ENCODE data around the gene TRPV2. TPM values are rescaled to one million over a fixed set of nuclear protein-coding genes. Genes with fewer than 3 reads are reported as not detected.
A peak's percentile ranks its signal among the peaks of the same experiment; 100 is the strongest.
"Not testable (repeated sequence)": the region's sequence is repeated elsewhere in the genome, so short reads cannot be mapped to it uniquely, and the experiment has no call there.

Gene TRPV2
- total RNA-seq, 5 donors from 2014 or later (not counting 1 experiment from before 2014, with no cell fraction given), result 91.3 to 127 (median 122) TPM

- DNase-seq (peak in 1 of 35 experiments; percentile 17), ATAC-seq (replicated peaks in 1 of 4) (peak; percentile 47 to 95 (median 90))
- ChIA-PET POLR2A (no interaction called here), CTCF (no interaction called here)
- no peak overlapping the region for H3K4me3 Mint-ChIP-seq
- peaks cover 0 to 11% of the 10 kb centered on the region in 2 experiments for H3K27me3 ChIP-seq (replicated peaks in 1 of 2; ENCODE audit: control insufficient read depth in 2 of 2, extremely low read depth in 1 of 2, insufficient read depth in 2 of 2, low read length in 1 of 2)
- H3K36me3 ChIP-seq (ENCODE audit: control insufficient read depth in 2 of 2, extremely low read depth in 1 of 2, insufficient read depth in 1 of 2, low read length in 1 of 2), result no peaks in the 10 kb centered on the region
- H3K4me1 ChIP-seq (ENCODE audit: control insufficient read depth in 1 of 2, extremely low read depth in 1 of 2, insufficient read depth in 2 of 2, low read length in 2 of 2), result peaks cover 0 to 5% of the 10 kb centered on the region in 2 experiments
- H3K9me3 ChIP-seq, result no peaks in the 10 kb centered on the region
- H3K4me1 Mint-ChIP-seq, result peaks cover 6 to 8% (median 7%) of the 10 kb centered on the region in 3 donors
- WGBS (ENCODE audit: insufficient coverage), result 47% methylated on average over 4 of the region's 9 CpGs
- H3K9me3 Mint-ChIP-seq, result no peaks in the 10 kb centered on the region
- peaks cover 0 to 6% of the 10 kb centered on the region in 2 donors for H3K27me3 Mint-ChIP-seq
- H3K36me3 Mint-ChIP-seq, result no peaks in the 10 kb centered on the region
- H3K27ac ChIP-seq (ENCODE audit: low read length), result no peak overlapping the region
- peak overlapping the region; percentile 24 to 58 for H3K27ac Mint-ChIP-seq
- H3K4me3 ChIP-seq (ENCODE audit: control insufficient read depth in 1 of 2, extremely low read depth in 1 of 2, low read length in 1 of 2), result no peak overlapping the region
Measured at GRCh38 chr17:16398270-16399267, 16.8 kb upstream of the TRPV2 start.

GRCh38 chr17:16403847-16404246, 11.5 kb upstream of the TRPV2 start:
- Histone ChIP-seq H3K4me1 (ENCODE audit: control insufficient read depth in 1 of 2, extremely low read depth in 1 of 2, insufficient read depth in 2 of 2, low read length in 2 of 2) (peaks cover 0 to 12% of the 10 kb centered on the region in 2 experiments), H3K27me3 (replicated peaks in 1 of 2; ENCODE audit: control insufficient read depth in 2 of 2, extremely low read depth in 1 of 2, insufficient read depth in 2 of 2, low read length in 1 of 2) (peaks cover 0 to 48% of the 10 kb centered on the region in 2 experiments)
- H3K4me3 ChIP-seq (ENCODE audit: control insufficient read depth in 1 of 2, extremely low read depth in 1 of 2, low read length in 1 of 2); CTCF ChIA-PET; H3K27ac ChIP-seq (ENCODE audit: low read length); H3K36me3 ChIP-seq (ENCODE audit: control insufficient read depth in 2 of 2, extremely low read depth in 1 of 2, insufficient read depth in 1 of 2, low read length in 1 of 2); H3K36me3 Mint-ChIP-seq; ATAC-seq (replicated peaks in 1 of 4); H3K9me3 ChIP-seq; H3K27ac Mint-ChIP-seq; DNase-seq; H3K9me3 Mint-ChIP-seq; H3K4me3 Mint-ChIP-seq; POLR2A ChIA-PET: not testable (repeated sequence)
- Mint-ChIP-seq H3K4me1 (peaks cover 4 to 13% (median 8%) of the 10 kb centered on the region in 3 donors), H3K27me3 (peaks cover 4 to 18% of the 10 kb centered on the region in 2 donors)
- 95% methylated on average over 6 of the region's 9 CpGs for WGBS (ENCODE audit: insufficient coverage)

- peak overlapping the region; percentile 52 to 77 for H3K4me3 ChIP-seq (ENCODE audit: control insufficient read depth in 1 of 2, extremely low read depth in 1 of 2, low read length in 1 of 2)
- H3K4me3 Mint-ChIP-seq, result peak overlapping the region; percentile 43 to 64 (median 60)
- peak in 1 of 35 experiments; percentile 11 for DNase-seq
Measured at GRCh38 chr17:16406742-16407674, 8.4 kb upstream of the TRPV2 start.

GRCh38 chr17:16407911-16408588, 7.3 kb upstream of the TRPV2 start:
- Histone ChIP-seq H3K36me3 (ENCODE audit: control insufficient read depth in 2 of 2, extremely low read depth in 1 of 2, insufficient read depth in 1 of 2, low read length in 1 of 2) (no peaks in the 10 kb centered on the region), H3K9me3 (no peaks in the 10 kb centered on the region), H3K27ac (ENCODE audit: low read length) (no peak overlapping the region), H3K27me3 (replicated peaks in 1 of 2; ENCODE audit: control insufficient read depth in 2 of 2, extremely low read depth in 1 of 2, insufficient read depth in 2 of 2, low read length in 1 of 2) (peaks cover 0 to 41% of the 10 kb centered on the region in 2 experiments), H3K4me1 (ENCODE audit: control insufficient read depth in 1 of 2, extremely low read depth in 1 of 2, insufficient read depth in 2 of 2, low read length in 2 of 2) (peaks cover 0 to 12% of the 10 kb centered on the region in 2 experiments), H3K4me3 (ENCODE audit: control insufficient read depth in 1 of 2, extremely low read depth in 1 of 2, low read length in 1 of 2) (no peak overlapping the region)
- DNase-seq (no peak), ATAC-seq (replicated peaks in 1 of 4) (no peak)
- peak overlapping the region; percentile 21 to 64 (median 35) for H3K4me3 Mint-ChIP-seq
- no peaks in the 10 kb centered on the region for H3K36me3 Mint-ChIP-seq
- ChIA-PET CTCF (no interaction called here), POLR2A (no interaction called here)
- no peaks in the 10 kb centered on the region for H3K9me3 Mint-ChIP-seq
- H3K4me1 Mint-ChIP-seq, result peaks cover 3 to 13% (median 8%) of the 10 kb centered on the region in 3 donors
- H3K27me3 Mint-ChIP-seq, result peaks cover 4 to 13% of the 10 kb centered on the region in 2 donors
- WGBS (ENCODE audit: insufficient coverage), result 73% methylated on average over 6 of the region's 14 CpGs
- no peak overlapping the region for H3K27ac Mint-ChIP-seq

More at GRCh38 chr17:16406742-16407674, 8.4 kb upstream of the TRPV2 start:
- Mint-ChIP-seq H3K9me3 (no peaks in the 10 kb centered on the region), H3K27me3 (peaks cover 4 to 13% of the 10 kb centered on the region in 2 donors), H3K4me1 (peaks cover 3 to 11% (median 8%) of the 10 kb centered on the region in 3 donors), H3K27ac (no peak overlapping the region), H3K36me3 (no peaks in the 10 kb centered on the region)
- POLR2A ChIA-PET, result interaction anchor here in 1 of 2 donors (0.6 kb wide), 1 partner anchor 26 kb away, joined by 10 read pairs; the partner anchor contains the start of gene UBB
- peak in 3 of 4 experiments; percentile 23 to 47 (median 45) for ATAC-seq (replicated peaks in 1 of 4)
- peaks cover 0 to 12% of the 10 kb centered on the region in 2 experiments for H3K4me1 ChIP-seq (ENCODE audit: control insufficient read depth in 1 of 2, extremely low read depth in 1 of 2, insufficient read depth in 2 of 2, low read length in 2 of 2)
- WGBS (ENCODE audit: insufficient coverage), result 6% methylated on average over 53 of the region's 67 CpGs
- no peaks in the 10 kb centered on the region for H3K36me3 ChIP-seq (ENCODE audit: control insufficient read depth in 2 of 2, extremely low read depth in 1 of 2, insufficient read depth in 1 of 2, low read length in 1 of 2)
- H3K27ac ChIP-seq (ENCODE audit: low read length), result no peak overlapping the region
- peaks cover 0 to 43% of the 10 kb centered on the region in 2 experiments for H3K27me3 ChIP-seq (replicated peaks in 1 of 2; ENCODE audit: control insufficient read depth in 2 of 2, extremely low read depth in 1 of 2, insufficient read depth in 2 of 2, low read length in 1 of 2)
- CTCF ChIA-PET, result no interaction called here
- H3K9me3 ChIP-seq, result no peaks in the 10 kb centered on the region

GRCh38 chr17:16417399-16417798, 2.0 kb downstream of the TRPV2 start:
- no peaks in the 10 kb centered on the region for H3K9me3 Mint-ChIP-seq
- no peak for ATAC-seq (replicated peaks in 1 of 4)
- peak overlapping the region; percentile 99 for H3K27ac Mint-ChIP-seq
- H3K27me3 Mint-ChIP-seq, result no peaks in the 10 kb centered on the region
- Histone ChIP-seq H3K27me3 (replicated peaks in 1 of 2; ENCODE audit: control insufficient read depth in 2 of 2, extremely low read depth in 1 of 2, insufficient read depth in 2 of 2, low read length in 1 of 2) (no peaks in the 10 kb centered on the region), H3K36me3 (ENCODE audit: control insufficient read depth in 2 of 2, extremely low read depth in 1 of 2, insufficient read depth in 1 of 2, low read length in 1 of 2) (peaks cover 16 to 43% of the 10 kb centered on the region in 2 donors), H3K4me3 (ENCODE audit: control insufficient read depth in 1 of 2, extremely low read depth in 1 of 2, low read length in 1 of 2) (no peak overlapping the region), H3K9me3 (no peaks in the 10 kb centered on the region), H3K4me1 (ENCODE audit: control insufficient read depth in 1 of 2, extremely low read depth in 1 of 2, insufficient read depth in 2 of 2, low read length in 2 of 2) (peaks cover 8 to 63% of the 10 kb centered on the region in 2 experiments), H3K27ac (ENCODE audit: low read length) (peak overlapping the region; percentile 88)
- POLR2A ChIA-PET, result interaction anchor here in 1 of 2 donors (1.4 kb wide), 1 partner anchor 37 kb away, joined by 4 read pairs; the partner anchor contains the start of gene UBB
- H3K4me1 Mint-ChIP-seq, result peaks cover 52 to 63% (median 59%) of the 10 kb centered on the region in 3 donors
- peak overlapping the region; percentile 90 to 98 (median 95) for H3K4me3 Mint-ChIP-seq
- CTCF ChIA-PET, result no interaction called here
- peaks cover 24% of the 10 kb centered on the region for H3K36me3 Mint-ChIP-seq
- WGBS (ENCODE audit: insufficient coverage), result no CpG with 5 or more reads among the region's 7 CpGs
- DNase-seq, result no peak

Data from T-cell (primary cell).